Measurements from ENCODE around the gene RCVRN. TPM values are rescaled to one million over a fixed set of nuclear protein-coding genes. Genes with fewer than 3 reads are reported as not detected.

Gene RCVRN
- total and polyA plus RNA-seq, 2 of the 13 experiments (the other 11 are each of a cell fraction or from before 2014, with no cell fraction given), result not detected

- DNase-seq (ENCODE audit: low spot score) (no peak), ATAC-seq (no peak), FAIRE-seq (no peak)
- Histone ChIP-seq H3K4me2 (ENCODE audit: low read depth, low read length) (no peak overlapping the region), H3K4me3 (replicated peaks in 1 of 3; ENCODE audit: insufficient read depth in 1 of 3, low read depth in 2 of 3, low read length in 3 of 3) (no peak overlapping the region), H3K9ac (ENCODE audit: insufficient read depth, low read depth, low read length) (no peak overlapping the region), H3K79me2 (ENCODE audit: insufficient read depth, low read length) (no peaks in the 10 kb centered on the region), H3K36me3 (replicated peaks in 1 of 2; ENCODE audit: control insufficient read depth in 1 of 2, insufficient read depth in 2 of 2, low read length in 2 of 2) (no peaks in the 10 kb centered on the region), H2AFZ (ENCODE audit: low read length) (no peak overlapping the region), H3K27me3 (ENCODE audit: control insufficient read depth in 1 of 2, insufficient read depth in 2 of 2, low read length in 2 of 2) (peaks cover 1 to 21% of the 10 kb centered on the region in 2 experiments; a peak in 3 of 5 replicates), H3K4me1 (ENCODE audit: insufficient read depth, low read length) (no peaks in the 10 kb centered on the region), H3K27ac (ENCODE audit: extremely low read length, insufficient read depth, low read length) (no peak overlapping the region), H4K20me1 (ENCODE audit: insufficient read depth, low read length) (no peaks in the 10 kb centered on the region), H3K9me3 (ENCODE audit: low read length) (no peaks in the 10 kb centered on the region)
- POLR2A ChIA-PET, result no interaction called here
- in situ Hi-C loops (cut with HindIII; ENCODE audit: extremely low pct_ligation_motif_present, low pct_unique_long_range_greater_than_20kb), result no loop called here
- CTCF ChIA-PET (ENCODE audit: low intra/inter-chr PET ratio, low total read pairs), result no interaction called here
- intact Hi-C loops (cut with micrococcal nuclease; ENCODE audit: unreplicated experiment), result no loop called here
- WGBS (ENCODE audit: low lambda C conversion rate), result 24% methylated on average over 13 of the region's 13 CpGs
- no TSS peak for BruUV-seq (replicated peaks)
- TF ChIP-seq MAFK (conservative IDR thresholded peaks at IDR 0.05 in 1 of 2, IDR thresholded peaks at IDR 0.05 in 1 of 2; ENCODE audit: low read length in 2 of 2) (0 out of 4 replicates have a peak, but pooled peaks of 1 of the 2 experiments have one; percentile 3), CBFB (CRISPR knock-in tag; IDR thresholded peaks at IDR 0.05) (no peak)
Measured at GRCh38 chr17:9942885-9943284, 37.8 kb upstream of the RCVRN start.

GRCh38 chr17:9941305-9941704 is 36.2 kb upstream of the RCVRN start:
- ChIA-PET POLR2A (no interaction called here), CTCF (ENCODE audit: low intra/inter-chr PET ratio, low total read pairs) (no interaction called here)
- ATAC-seq (no peak), FAIRE-seq (no peak), DNase-seq (ENCODE audit: low spot score) (no peak)
- WGBS (ENCODE audit: low lambda C conversion rate), result 28% methylated on average over 12 of the region's 13 CpGs
- no peak overlapping the region for H3K4me3 ChIP-seq (replicated peaks in 1 of 3; ENCODE audit: insufficient read depth in 1 of 3, low read depth in 2 of 3, low read length in 3 of 3)
- H3K4me2 ChIP-seq (ENCODE audit: low read depth, low read length), result no peak overlapping the region
- intact Hi-C loops (cut with micrococcal nuclease; ENCODE audit: unreplicated experiment) (no loop called here), in situ Hi-C loops (cut with HindIII; ENCODE audit: extremely low pct_ligation_motif_present, low pct_unique_long_range_greater_than_20kb) (no loop called here)
- no TSS peak for BruUV-seq (replicated peaks)
- no peaks in the 10 kb centered on the region for H3K4me1 ChIP-seq (ENCODE audit: insufficient read depth, low read length)
- H3K27me3 ChIP-seq (ENCODE audit: control insufficient read depth in 1 of 2, insufficient read depth in 2 of 2, low read length in 2 of 2), result peaks cover 1 to 13% of the 10 kb centered on the region in 2 experiments; a peak in 3 of 5 replicates
- no peak overlapping the region for H2AFZ ChIP-seq (ENCODE audit: low read length)
- no peaks in the 10 kb centered on the region for H3K9me3 ChIP-seq (ENCODE audit: low read length)
- no peaks in the 10 kb centered on the region for H3K79me2 ChIP-seq (ENCODE audit: insufficient read depth, low read length)
- H3K9ac ChIP-seq (ENCODE audit: insufficient read depth, low read depth, low read length), result no peak overlapping the region
- no peaks in the 10 kb centered on the region for H4K20me1 ChIP-seq (ENCODE audit: insufficient read depth, low read length)
- no peaks in the 10 kb centered on the region for H3K36me3 ChIP-seq (replicated peaks in 1 of 2; ENCODE audit: control insufficient read depth in 1 of 2, insufficient read depth in 2 of 2, low read length in 2 of 2)
- H3K27ac ChIP-seq (ENCODE audit: extremely low read length, insufficient read depth, low read length), result no peak overlapping the region
- TF ChIP-seq PBX3 (CRISPR knock-in tag; IDR thresholded peaks at IDR 0.05; ENCODE audit: borderline replicate concordance) (no peak), NFRKB (IDR thresholded peaks at IDR 0.05) (no peak), IKZF5 (CRISPR knock-in tag; IDR thresholded peaks at IDR 0.05) (no peak), ATF2 (CRISPR knock-in tag; IDR thresholded peaks at IDR 0.05) (no peak), FOXP1 (IDR thresholded peaks at IDR 0.05) (no peak), FOXP1 (CRISPR knock-in tag; IDR thresholded peaks at IDR 0.05) (no peak)
- TF ChIP-seq, protein P1, sequence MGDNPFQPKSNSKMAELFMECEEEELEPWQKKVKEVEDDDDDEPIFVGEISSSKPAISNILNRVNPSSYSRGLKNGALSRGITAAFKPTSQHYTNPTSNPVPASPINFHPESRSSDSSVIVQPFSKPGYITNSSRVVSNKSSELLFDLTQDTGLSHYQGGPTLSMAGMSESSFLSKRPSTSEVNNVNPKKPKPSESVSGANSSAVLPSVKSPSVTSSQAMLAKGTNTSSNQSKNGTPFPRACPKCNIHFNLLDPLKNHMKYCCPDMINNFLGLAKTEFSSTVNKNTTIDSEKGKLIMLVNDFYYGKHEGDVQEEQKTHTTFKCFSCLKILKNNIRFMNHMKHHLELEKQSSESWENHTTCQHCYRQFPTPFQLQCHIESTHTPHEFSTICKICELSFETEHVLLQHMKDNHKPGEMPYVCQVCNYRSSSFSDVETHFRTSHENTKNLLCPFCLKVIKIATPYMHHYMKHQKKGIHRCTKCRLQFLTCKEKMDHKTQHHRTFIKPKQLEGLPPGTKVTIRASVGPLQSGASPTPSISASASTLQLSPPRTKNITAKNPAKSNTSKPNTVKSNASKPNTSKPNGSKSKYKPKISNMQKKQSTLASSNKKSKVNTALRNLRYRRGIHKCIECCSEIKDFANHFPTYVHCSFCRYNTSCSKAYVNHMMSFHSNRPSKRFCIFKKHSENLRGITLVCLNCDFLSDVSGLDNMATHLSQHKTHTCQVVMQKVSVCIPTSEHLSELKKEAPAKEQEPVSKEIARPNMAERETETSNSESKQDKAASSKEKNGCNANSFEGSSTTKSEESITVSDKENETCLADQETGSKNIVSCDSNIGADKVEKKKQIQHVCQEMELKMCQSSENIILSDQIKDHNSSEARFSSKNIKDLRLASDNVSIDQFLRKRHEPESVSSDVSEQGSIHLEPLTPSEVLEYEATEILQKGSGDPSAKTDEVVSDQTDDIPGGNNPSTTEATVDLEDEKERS (CRISPR knock-in tag; IDR thresholded peaks at IDR 0.05), result no peak
- TF ChIP-seq, protein P2, sequence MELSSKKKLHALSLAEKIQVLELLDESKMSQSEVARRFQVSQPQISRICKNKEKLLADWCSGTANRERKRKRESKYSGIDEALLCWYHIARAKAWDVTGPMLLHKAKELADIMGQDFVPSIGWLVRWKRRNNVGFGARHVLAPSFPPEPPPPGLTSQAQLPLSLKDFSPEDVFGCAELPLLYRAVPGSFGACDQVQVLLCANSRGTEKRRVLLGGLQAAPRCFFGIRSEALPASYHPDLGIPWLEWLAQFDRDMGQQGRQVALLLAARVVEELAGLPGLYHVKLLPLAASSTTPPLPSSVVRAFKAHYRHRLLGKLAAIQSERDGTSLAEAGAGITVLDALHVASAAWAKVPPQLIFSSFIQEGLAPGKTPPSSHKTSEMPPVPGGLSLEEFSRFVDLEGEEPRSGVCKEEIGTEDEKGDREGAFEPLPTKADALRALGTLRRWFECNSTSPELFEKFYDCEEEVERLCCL (CRISPR knock-in tag; IDR thresholded peaks at IDR 0.05; ENCODE audit: borderline replicate concordance), result no peak

All from HepG2 (cell line).